HG02852 (cell line): ENCODE data around the gene FBXO4.
"Not testable (repeated sequence)": the region's sequence is repeated elsewhere in the genome, so short reads cannot be mapped to it uniquely, and the experiment has no call there.

Experiments used
- ATAC-seq: cut with Tn5 transposase; IDR thresholded peaks from one replicate; pipeline ENCODE4 v1.9.1; 2021; ENCODE audit warnings: mild to moderate bottlenecking, moderate library complexity; ENCODE audit not compliant: unreplicated experiment

FBXO4 gene

GRCh38 chr5:41921874-41922273 lies 3.2 kb upstream of the FBXO4 start:
- ATAC-seq, result no peak

DNA sequence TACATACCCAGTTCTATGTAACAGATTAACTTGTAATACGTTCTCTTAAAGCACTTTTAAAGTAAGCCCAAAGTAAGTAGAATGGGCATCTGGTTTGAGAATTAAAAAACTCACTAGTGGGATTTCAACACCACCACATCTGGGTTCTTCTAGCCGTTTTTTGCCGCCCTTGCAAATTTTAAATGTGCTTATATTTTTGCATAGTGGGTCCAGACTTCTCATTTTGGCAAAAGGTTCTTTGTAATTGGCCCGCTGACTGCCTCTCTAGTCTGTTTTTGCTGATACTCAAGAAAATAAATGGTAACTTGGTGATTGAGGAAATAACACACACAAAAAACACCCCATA lies 582 bp upstream of the FBXO4 start:
- ATAC-seq, result no peak

DNA sequence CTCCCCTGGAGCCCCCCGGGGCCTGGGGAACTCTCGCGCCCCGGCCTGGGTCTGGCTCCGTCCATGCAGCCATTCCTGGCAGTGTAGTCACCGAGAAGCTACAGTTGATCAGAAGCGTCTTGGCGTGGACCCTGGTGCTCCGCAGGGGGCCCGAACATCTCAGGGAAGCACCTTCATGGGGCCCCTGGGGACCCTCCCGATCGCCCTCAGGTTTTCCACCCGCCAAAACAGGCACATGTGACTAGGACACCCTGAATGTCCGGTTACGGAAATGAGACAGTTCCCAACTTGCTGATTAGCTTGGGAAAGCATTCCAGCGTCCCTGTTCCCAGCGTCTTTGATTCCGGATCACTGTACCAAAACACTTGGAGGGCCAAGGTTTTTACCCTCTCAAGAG lies 472 bp downstream of the FBXO4 start:
- ATAC-seq, result peak; percentile 33

- no peak for ATAC-seq
Measured at GRCh38 chr5:41927604-41928003, 2.5 kb downstream of the FBXO4 start.

DNA sequence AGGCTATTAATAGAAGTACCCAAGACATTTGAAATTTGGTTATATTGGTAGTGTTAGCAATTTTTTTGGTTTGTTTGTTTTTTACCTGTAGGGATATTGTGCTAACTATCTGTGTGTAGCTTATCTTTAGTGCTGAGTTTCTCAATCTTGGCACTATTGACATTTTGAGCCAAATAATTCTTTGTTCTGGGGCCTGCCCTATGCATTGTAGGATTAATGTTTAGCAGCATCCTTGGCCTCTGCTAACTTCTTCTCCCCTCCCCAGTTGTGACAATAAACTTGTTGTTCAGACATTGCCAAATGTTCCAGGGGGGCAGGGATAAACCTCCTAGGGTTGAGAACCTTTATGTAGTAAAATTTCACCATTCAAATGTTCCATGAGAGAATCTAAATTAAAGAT lies 4.0 kb downstream of the FBXO4 start:
- no peak for ATAC-seq

DNA sequence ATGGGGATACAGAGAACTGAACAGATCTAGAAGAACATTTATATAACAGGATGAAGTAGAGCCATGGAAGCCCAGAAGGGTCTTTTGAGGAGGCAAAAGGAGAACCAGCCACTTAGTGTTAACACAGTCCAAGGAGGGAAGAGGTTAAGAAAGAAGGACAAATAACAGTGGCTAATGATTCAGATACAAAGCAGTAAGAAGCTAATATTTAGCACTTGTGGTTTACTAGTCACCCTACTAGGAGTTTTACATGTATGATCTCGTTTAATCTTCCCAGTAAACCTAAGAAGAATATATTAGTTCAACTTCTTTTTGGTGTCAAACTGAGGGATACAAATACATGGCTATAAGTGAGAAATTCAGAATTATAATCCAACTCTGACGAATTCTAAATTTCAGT lies 7.7 kb downstream of the FBXO4 start:
- no peak for ATAC-seq

DNA sequence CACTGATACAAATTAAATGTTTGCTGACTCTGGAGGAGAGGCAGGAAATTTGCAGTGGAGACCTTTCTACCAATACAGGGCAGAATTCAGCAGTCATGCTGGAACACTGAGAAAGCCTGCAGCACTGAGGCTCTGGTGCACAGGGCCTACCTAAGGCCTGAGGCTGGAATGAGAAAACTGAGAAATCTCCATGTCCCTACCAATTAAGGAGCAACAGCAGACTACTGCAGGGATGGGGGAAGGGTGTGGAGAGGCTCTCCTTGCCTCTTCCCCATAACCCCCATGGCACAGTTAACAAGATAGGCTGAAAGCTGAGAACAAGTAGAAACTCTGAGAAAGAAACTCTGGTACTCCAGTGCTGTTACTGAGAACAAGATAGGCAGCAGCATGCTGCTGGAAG lies 10.5 kb downstream of the FBXO4 start:
- no peak for ATAC-seq

- no peak for ATAC-seq
Measured at GRCh38 chr5:41940641-41941040, 15.6 kb downstream of the FBXO4 start.

GRCh38 chr5:41945332-41945955 lies 20.4 kb downstream of the FBXO4 start:
- ATAC-seq, result not testable (repeated sequence)

GRCh38 chr5:41951224-41951623 lies 26.1 kb downstream of the FBXO4 start:
- no peak for ATAC-seq

DNA sequence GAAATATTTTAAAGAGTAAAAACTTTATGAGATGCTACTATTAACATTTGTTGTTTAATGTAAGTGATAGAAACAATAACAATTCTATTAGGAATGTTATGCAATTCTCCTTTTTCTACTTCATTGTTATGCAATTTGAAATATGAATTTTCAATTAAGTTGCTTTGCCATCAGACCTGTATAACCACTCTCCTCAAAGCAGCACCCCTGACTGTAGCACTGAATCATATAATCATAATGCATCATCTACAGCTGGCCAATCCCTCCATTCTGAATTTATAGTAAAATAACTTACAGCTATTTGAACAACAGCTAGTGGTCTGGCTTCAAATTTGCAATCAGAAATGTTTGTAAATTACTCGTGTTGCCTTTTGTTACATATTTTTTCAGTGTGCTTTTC lies 29.2 kb downstream of the FBXO4 start:
- ATAC-seq, result no peak

DNA sequence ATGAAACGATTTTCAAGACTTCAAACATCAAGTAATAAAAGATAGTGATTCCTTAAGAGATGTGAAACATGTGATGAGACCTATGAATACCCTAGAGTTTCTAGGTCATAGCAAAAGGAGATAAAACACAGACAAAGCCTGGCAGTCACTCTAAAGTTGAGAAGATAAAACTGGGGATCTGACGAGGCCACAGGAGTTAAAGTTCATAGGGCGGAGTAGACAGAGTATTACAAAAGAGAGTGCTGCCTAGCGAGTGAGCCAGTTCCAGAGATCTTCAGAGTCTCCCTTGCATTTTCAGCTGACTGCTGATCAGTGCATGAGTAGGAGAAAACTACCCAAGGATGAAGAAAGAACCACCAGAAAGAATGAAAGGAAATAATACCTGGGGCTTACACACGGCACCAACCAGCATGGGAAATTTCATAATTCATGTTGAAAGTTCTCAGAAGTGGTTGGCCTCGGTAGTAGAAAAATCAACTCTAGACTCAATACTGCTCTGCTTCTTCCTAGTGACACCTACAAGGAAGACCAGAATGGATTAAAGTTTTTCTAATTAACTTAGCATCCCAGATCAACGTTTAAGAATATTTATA lies 30.4 kb downstream of the FBXO4 start:
- peak; percentile 75 for ATAC-seq

- ATAC-seq, result no peak
Measured at GRCh38 chr5:41956943-41957342, 31.9 kb downstream of the FBXO4 start.

- no peak for ATAC-seq
Measured at GRCh38 chr5:41960481-41960880, 35.4 kb downstream of the FBXO4 start.

- no peak for ATAC-seq
Measured at GRCh38 chr5:41961736-41962135, 36.7 kb downstream of the FBXO4 start.

DNA sequence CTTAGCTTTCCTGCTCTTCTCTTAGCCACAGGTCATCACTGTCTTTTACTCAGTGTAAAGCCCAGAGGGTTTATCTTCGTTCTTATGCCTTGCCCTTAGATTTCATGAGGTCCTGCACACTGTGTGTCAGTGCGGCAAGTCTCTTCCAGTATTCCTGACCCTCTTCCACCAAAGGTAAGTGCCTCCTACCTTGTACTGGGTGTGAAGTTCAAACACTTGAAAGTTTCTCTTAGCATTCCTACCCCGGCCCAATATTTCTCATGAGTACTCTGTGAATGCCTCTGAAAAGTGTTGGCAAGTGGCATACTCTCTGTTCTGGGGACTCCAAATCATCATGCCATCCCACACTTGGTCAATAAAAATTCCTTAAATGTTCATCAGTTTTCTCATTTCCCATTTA lies 37.4 kb downstream of the FBXO4 start:
- no peak for ATAC-seq

- ATAC-seq, result no peak
Measured at GRCh38 chr5:41966401-41967105, 41.5 kb downstream of the FBXO4 start.

DNA sequence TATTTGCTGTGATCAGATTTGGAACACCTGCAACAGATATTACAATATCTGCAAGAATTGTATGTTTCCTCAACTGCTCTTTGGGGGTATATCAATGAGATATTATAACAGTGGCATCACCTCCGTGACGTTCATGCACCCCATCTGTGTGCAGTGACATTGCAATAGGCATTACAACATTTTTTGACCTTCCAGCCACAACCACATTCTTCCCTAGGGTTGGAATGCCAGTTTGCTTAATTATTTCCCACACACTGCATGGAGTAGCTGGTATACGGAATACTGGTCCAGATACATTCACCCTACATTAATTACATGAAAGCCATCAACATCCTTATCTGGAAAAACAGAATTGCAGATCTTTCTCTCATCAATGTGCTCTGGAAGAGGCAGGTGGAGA lies 42.3 kb downstream of the FBXO4 start:
- no peak for ATAC-seq

DNA sequence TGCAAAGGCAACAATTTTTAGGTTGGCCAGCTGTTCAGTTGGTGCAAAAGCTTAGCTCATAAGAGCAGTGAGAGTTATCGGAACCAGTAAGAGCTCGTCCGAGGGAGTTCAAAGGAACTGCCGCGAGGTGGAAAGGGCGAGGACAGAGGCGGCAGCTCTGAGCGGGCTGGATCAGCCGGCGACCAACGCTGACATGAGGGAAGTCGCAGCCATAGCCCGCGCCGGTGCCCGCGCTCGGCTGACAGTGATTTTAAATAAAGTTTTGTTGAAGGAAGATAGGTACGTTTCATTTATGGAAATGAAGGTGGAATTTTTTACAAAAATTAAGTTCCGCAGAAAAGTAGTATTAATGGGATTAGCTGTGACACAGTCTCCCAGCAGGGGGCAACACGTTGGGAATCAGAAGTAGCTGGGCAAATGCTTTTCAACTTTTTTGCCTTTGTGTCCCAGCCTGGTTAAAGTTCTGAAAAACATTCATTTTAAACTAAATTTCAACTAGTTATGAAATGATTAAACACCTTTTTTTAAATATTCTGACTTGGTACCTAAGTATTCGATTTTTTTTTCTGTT lies 43.2 kb downstream of the FBXO4 start:
- ATAC-seq, result no peak

DNA sequence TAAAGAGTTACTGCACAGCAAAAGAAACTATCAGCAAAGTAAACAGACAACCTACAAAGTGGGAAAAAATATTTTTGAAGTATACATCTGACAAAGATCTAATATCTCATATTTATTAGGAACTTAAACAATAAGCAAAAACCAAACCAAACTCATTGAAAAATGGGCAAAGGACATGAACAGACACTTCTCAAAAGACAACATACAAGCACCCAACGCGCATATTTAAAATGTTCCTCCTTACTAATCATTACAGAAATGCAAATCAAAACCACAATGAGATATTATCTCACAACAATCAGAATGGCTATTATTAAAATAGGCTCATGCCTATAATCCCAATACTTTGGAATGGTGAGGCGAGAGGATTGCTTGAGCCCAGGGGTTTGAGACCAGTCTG lies 48.0 kb downstream of the FBXO4 start:
- ATAC-seq, result no peak

DNA sequence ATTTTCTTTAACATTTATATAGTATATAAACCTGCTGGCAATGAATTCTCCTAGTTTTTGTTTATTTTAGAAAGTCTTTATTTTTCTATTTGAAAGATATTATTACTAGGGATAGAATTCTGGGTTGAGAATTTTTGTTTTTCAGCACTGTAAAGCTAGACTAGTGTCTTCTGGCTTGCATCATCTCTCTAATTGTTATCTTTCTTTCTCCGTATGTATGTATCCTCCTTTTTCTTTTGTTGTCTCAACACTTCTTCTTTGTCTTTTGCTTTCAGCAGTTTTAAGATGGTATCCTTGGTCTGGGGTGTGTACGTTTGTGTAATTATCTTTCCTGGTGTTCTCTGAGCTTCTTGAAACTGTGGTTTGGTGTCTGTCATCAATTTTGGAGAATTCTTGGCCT lies 48.8 kb downstream of the FBXO4 start:
- ATAC-seq, result no peak

GRCh38 chr5:41978676-41979075 lies 53.6 kb downstream of the FBXO4 start:
- no peak for ATAC-seq
